ENCODE data around the gene SNX27. TPM values are rescaled to one million over a fixed set of nuclear protein-coding genes. Genes with fewer than 3 reads are reported as not detected.

The SNX27 gene
- 10 to 100 TPM; 20.0 to 46.7 (median 32.5) TPM for total RNA-seq
- 10 to 100 TPM in 2 of 3 donors, 1 to 10 TPM in 1; 6.0 to 21.8 (median 10.9) TPM for polyA plus RNA-seq
- long read RNA-seq, donor 1, full-length matches to known transcripts, result 2 of 24 reads
- long read RNA-seq, donor 1, partial matches to known transcripts, result 22 of 24 reads
- long read RNA-seq, donor 1, other reads (novel, unspliced or antisense), result 0 of 24 reads
- long read RNA-seq, donor 2, full-length matches to known transcripts, result 1 of 1 reads
- long read RNA-seq, donor 2, partial matches to known transcripts, result 0 of 1 reads
- long read RNA-seq, donor 2, other reads (novel, unspliced or antisense), result 0 of 1 reads
- long read RNA-seq, donor 3, result 0 reads
- long read RNA-seq, donor 4, partial matches to known transcripts, result 0 of 28 reads
- long read RNA-seq, donor 4, other reads (novel, unspliced or antisense), result 28 of 28 reads
- long read RNA-seq, donor 5, full-length matches to known transcripts, result 1 of 20 reads
- long read RNA-seq, donor 5, partial matches to known transcripts, result 0 of 20 reads
- long read RNA-seq, donor 5, other reads (novel, unspliced or antisense), result 19 of 20 reads
- long read RNA-seq, donor 6, partial matches to known transcripts, result 0 of 12 reads
- long read RNA-seq, donor 6, other reads (novel, unspliced or antisense), result 12 of 12 reads
- long read RNA-seq, donor 7, full-length matches to known transcripts, result 1 of 1 reads
- long read RNA-seq, donor 7, partial matches to known transcripts, result 0 of 1 reads
- long read RNA-seq, donor 7, other reads (novel, unspliced or antisense), result 0 of 1 reads
- long read RNA-seq, donor 8, full-length matches to known transcripts, result 5 of 5 reads
- long read RNA-seq, donor 8, partial matches to known transcripts, result 0 of 5 reads
- long read RNA-seq, donor 8, other reads (novel, unspliced or antisense), result 0 of 5 reads
- long read RNA-seq, donor 9, full-length matches to known transcripts, result 1 of 1 reads
- long read RNA-seq, donor 9, partial matches to known transcripts, result 0 of 1 reads
- long read RNA-seq, donor 9, other reads (novel, unspliced or antisense), result 0 of 1 reads
- long read RNA-seq, donor 10, full-length matches to known transcripts, result 2 of 2 reads
- long read RNA-seq, donor 10, partial matches to known transcripts, result 0 of 2 reads
- long read RNA-seq, donor 10, other reads (novel, unspliced or antisense), result 0 of 2 reads

GRCh38 chr1:151611832-151612500, at the start of gene SNX27:
Gene SNX27 (plus strand): TSS chr1:151612050. CDS start chr1:151612202, 152 bp downstream.
- no peaks in the 10 kb centered on the region for H3K36me3 ChIP-seq (replicated peaks in 1 of 2)
- no peaks in the 10 kb centered on the region for H3K9me3 ChIP-seq (replicated peaks in 1 of 3)
- H3K27me3 ChIP-seq, result no peaks in the 10 kb centered on the region
- intact Hi-C loops (cut with DNase I), result no loop called here
- H3K4me3 ChIP-seq, result peak within 1 kb of the TSS; percentile 64 to 99 (median 95)
- WGBS, 4 donors, result 0 to 2% (median 1%) methylated on average over 9 to 79 of the region's 79 CpGs
- H3K27ac ChIP-seq, result peak within 1 kb of the TSS; percentile 61 to 95 (median 89)
- TF ChIP-seq POLR2A (IDR thresholded peaks at IDR 0.05) (peak; percentile 53 to 70), CTCF (IDR thresholded peaks at IDR 0.05) (no peak)
- H3K4me1 ChIP-seq (replicated peaks in 1 of 2), result peaks cover 10 to 36% of the 10 kb centered on the region in 2 donors
- peak; percentile 93 to 97 (median 94) for DNase-seq

- 71 to 100% (median 90%) methylated on average over 1 of the region's 1 CpG for WGBS, 4 donors
- TF ChIP-seq POLR2A (IDR thresholded peaks at IDR 0.05), result no peak
- TF ChIP-seq CTCF (IDR thresholded peaks at IDR 0.05), result no peak
- no peaks in the 10 kb centered on the region for H3K27me3 ChIP-seq
- H3K9me3 ChIP-seq (replicated peaks in 1 of 3), result no peaks in the 10 kb centered on the region
- H3K4me1 ChIP-seq (replicated peaks in 1 of 2), result peaks cover 0 to 6% of the 10 kb centered on the region in 2 donors
- H3K27ac ChIP-seq, result no peak overlapping the region
- no peak overlapping the region for H3K4me3 ChIP-seq
- DNase-seq, result no peak
- intact Hi-C loops (cut with DNase I), result no loop called here
- no peaks in the 10 kb centered on the region for H3K36me3 ChIP-seq (replicated peaks in 1 of 2)
Observed at GRCh38 chr1:151562661-151563060, 49.2 kb upstream of the SNX27 start.

GRCh38 chr1:151563376-151563775, 48.5 kb upstream of the SNX27 start:
- Histone ChIP-seq H3K4me1 (replicated peaks in 1 of 2) (peaks cover 0 to 13% of the 10 kb centered on the region in 2 donors), H3K4me3 (no peak overlapping the region), H3K27ac (no peak overlapping the region), H3K27me3 (no peaks in the 10 kb centered on the region), H3K9me3 (replicated peaks in 1 of 3) (no peaks in the 10 kb centered on the region), H3K36me3 (replicated peaks in 1 of 2) (no peaks in the 10 kb centered on the region)
- intact Hi-C loops (cut with DNase I), result no loop called here
- 48 to 77% (median 50%) methylated on average over 2 of the region's 2 CpGs for WGBS, 4 donors
- no peak for TF ChIP-seq CTCF (IDR thresholded peaks at IDR 0.05)
- no peak for TF ChIP-seq POLR2A (IDR thresholded peaks at IDR 0.05)
- DNase-seq, result no peak
